Endothelial cell of umbilical vein (primary cell): ENCODE data around the gene ZNF625. TPM values are rescaled to one million over a fixed set of nuclear protein-coding genes. Genes with fewer than 3 reads are reported as not detected.

Experiments used
- BruUV-seq: library from RNA; stranded (reverse); fragments of 400-500 nt; replicated peaks from 2 replicates; lab custom pipeline; 2021; lab: Mats Ljungman, UMichigan
- CTCF ChIA-PET: fragments of 300-600, 350-600 bp; sonication (Branson Sonifier 250); formaldehyde crosslinking; loops from one replicate; lab custom pipeline; 2021; ENCODE audit warnings: antibody characterized with exemption, inconsistent platforms; lab: Charles Lee
- POLR2A ChIA-PET: fragments of 300-600, 350-600 bp; sonication (Branson Sonifier 250); formaldehyde crosslinking; loops from one replicate; lab custom pipeline; 2021; ENCODE audit warnings: antibody characterized with exemption, inconsistent platforms; lab: Charles Lee
- DNase-seq: peaks from one replicate; pipeline ENCODE4 v3.0.0-alpha.2; 2011; ENCODE audit warnings: low read depth, low spot score
- FAIRE-seq: peaks from 2 replicates; lab custom pipeline; 2011; peaks lifted over from hg19 to GRCh38; lab: Jason Lieb, UNC
- H2AFZ ChIP-seq: 2 replicates; pipeline ENCODE4 v1.6.0; 2012; ENCODE audit warnings: low read depth, low read length, control low read depth, inconsistent platforms
- H3K27ac ChIP-seq: 2 replicates; pipeline ENCODE4 v1.5.1; 2011; ENCODE audit warnings: low read depth, mild to moderate bottlenecking, control low read depth, low read length, moderate library complexity; ENCODE audit not compliant: insufficient read depth
- H3K27me3 ChIP-seq, 2 experiments: 2 replicates each; pipeline versions ENCODE4 v1.6.0 to v1.6.1; 2011; ENCODE audit warnings: low read length in 2 of 2, mixed read lengths in 1 of 2; ENCODE audit not compliant: control insufficient read depth in 2 of 2, insufficient read depth in 2 of 2
- H3K36me3 ChIP-seq, 2 experiments: 2 replicates in 1 of 2; 3 replicates in 1 of 2; pipeline ENCODE4 v1.5.1; 2011; ENCODE audit warnings: low read length in 2 of 2, mild to moderate bottlenecking in 1 of 2, moderate library complexity in 1 of 2; ENCODE audit not compliant: control insufficient read depth in 2 of 2, insufficient read depth in 2 of 2; ENCODE audit errors: extremely low read depth in 1 of 2
- H3K4me1 ChIP-seq: 3 replicates; pipeline ENCODE4 v1.5.1; 2011; ENCODE audit warnings: mild to moderate bottlenecking, low read length; ENCODE audit not compliant: control insufficient read depth, insufficient read depth; ENCODE audit errors: extremely low read depth
- H3K4me2 ChIP-seq: 2 replicates; pipeline ENCODE4 v1.6.1; 2011; ENCODE audit warnings: low read length, control low read depth, mixed read lengths; ENCODE audit not compliant: insufficient read depth
- H3K4me3 ChIP-seq, 3 experiments: fragments of 200-600 bp in 1 of 3; sonication (generic), shearing (Covaris generic) in 1 of 3; replicated peaks in 1 of 3; 2 replicates each; pipeline ENCODE4 v1.5.1; 2011 to 2016; ENCODE audit warnings: control low read depth in 3 of 3, low read length in 3 of 3, mild to moderate bottlenecking in 2 of 3, inconsistent platforms in 1 of 3, low read depth in 1 of 3, moderate library complexity in 1 of 3; ENCODE audit not compliant: insufficient read depth in 1 of 3
- H3K79me2 ChIP-seq: 2 replicates; pipeline ENCODE4 v1.6.0; 2012; ENCODE audit warnings: low read length, inconsistent platforms; ENCODE audit not compliant: control insufficient read depth, insufficient read depth
- H3K9ac ChIP-seq: replicated peaks from 2 replicates; pipeline ENCODE3; 2011; ENCODE audit warnings: low read length, control low read depth; ENCODE audit not compliant: insufficient read depth; ENCODE audit errors: extremely low read depth
- H3K9me1 ChIP-seq: replicated peaks from 3 replicates; pipeline ENCODE4 v1.6.0; 2011; ENCODE audit warnings: mild to moderate bottlenecking, low read length; ENCODE audit not compliant: control insufficient read depth, insufficient read depth; ENCODE audit errors: extremely low read depth
- H3K9me3 ChIP-seq: replicated peaks from 2 replicates; pipeline ENCODE4 v1.5.1; 2012; ENCODE audit warnings: low read length, inconsistent platforms; ENCODE audit not compliant: control insufficient read depth, insufficient read depth
- H4K20me1 ChIP-seq: replicated peaks from 2 replicates; pipeline ENCODE3; 2011; ENCODE audit warnings: mild to moderate bottlenecking, low read length; ENCODE audit not compliant: control insufficient read depth, insufficient read depth; ENCODE audit errors: extremely low read depth
- GATA2 ChIP-seq: IDR thresholded peaks from 2 replicates; pipeline ENCODE4 v1.7.0; 2011; ENCODE audit warnings: low read depth, mild to moderate bottlenecking, moderate library complexity, mixed read lengths, low read length; ENCODE audit not compliant: insufficient read length, insufficient read depth
- dilution Hi-C: fragments of 300-500 bp; cut with MboI; formaldehyde crosslinking; loops from one replicate; pipeline ENCODE4 v1.15.0; 2019; ENCODE audit warnings: low sequenced_read_pairs; ENCODE audit not compliant: extremely low pct_ligation_motif_present
- intact Hi-C: fragments of 100-400 bp; cut with micrococcal nuclease; formaldehyde crosslinking; loops from one replicate; pipeline ENCODE4 v1.10.0; 2022
- polyA plus RNA-seq, 4 experiments: library from polyadenylated mRNA; depleted of rRNA in 3 of 4; stranded (reverse) in 3 of 4; unstranded in 1 of 4; fragments of >200 nt; gene quantifications; 2 replicates each; pipeline versions ENCODE4 v1.2.1 to v1.2.3, GENCODE V29; 2011 to 2012; ENCODE audit warnings: missing spikeins in 1 of 4
- total RNA-seq: library from RNA; stranded (reverse); gene quantifications from 2 replicates; pipeline ENCODE4 v1.2.3, GENCODE V29; 2021
- TF ChIP-seq, protein P1 (sequence below), 2 donors: IDR thresholded peaks; 1 replicate in 1 of 2; 2 replicates in 1 of 2; pipeline ENCODE4 v1.5.1; 2011; ENCODE audit warnings: low read length in 2 of 2, mild to moderate bottlenecking in 2 of 2, moderate library complexity in 2 of 2, control low read depth in 1 of 2, inconsistent platforms in 1 of 2, low read depth in 1 of 2; ENCODE audit not compliant: insufficient read depth in 1 of 2; ENCODE audit errors: extremely low read depth in 1 of 2

Gene ZNF625
- total and polyA plus RNA-seq, 2 donors (not counting 3 experiments of a cell fraction or from before 2014, with no cell fraction given): 0.90 to 6.7 TPM

DNA sequence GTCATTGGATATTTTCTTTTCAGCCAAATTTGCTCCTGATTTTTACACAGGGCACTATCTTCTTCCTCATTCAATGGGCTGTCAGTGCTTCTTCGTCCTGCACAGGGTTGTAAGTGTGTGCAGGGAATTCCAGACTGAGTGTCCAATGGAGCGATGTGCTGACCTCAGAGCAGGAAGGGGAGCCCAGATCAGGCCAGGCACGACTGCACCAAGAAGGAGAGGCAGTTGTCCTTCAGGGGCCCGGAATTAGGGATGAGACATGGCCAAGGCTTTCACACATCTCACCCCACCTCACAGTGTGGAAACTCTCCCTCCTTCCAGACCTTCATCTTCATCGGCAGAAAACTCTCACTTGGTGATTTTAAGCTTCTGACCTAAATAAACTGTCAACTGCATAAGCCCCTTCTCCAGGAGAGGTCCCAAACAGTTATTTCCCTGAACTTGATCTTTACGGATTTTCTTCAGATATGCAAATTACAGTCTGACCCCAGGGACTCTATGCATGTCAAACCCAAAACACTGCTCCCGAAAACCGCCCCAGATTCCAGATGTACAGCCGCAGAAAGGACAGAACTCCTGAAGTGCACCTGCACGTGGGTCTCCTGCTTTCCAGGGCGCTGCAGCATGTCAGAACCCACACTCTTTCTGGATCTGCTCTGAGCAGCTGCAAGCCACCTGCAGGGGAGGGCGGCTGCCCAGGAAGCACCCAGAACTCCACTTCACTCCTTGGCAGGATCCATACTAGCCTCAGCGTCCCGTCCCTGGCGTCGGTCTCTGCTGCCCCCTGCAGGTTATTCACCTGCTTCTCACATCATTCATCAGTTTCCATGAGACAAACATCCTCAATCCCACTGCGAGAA is 15.8 kb downstream of the ZNF625 start:
- Histone ChIP-seq H3K4me1 (no peaks in the 10 kb centered on the region), H3K9me3 (peaks cover 8% of the 10 kb centered on the region), H3K79me2 (no peaks in the 10 kb centered on the region), H3K9ac (no peak overlapping the region), H3K9me1 (no peaks in the 10 kb centered on the region), H3K27me3 (no peaks in the 10 kb centered on the region), H4K20me1 (no peaks in the 10 kb centered on the region), H3K27ac (no peak overlapping the region), H3K4me2 (peak overlapping the region; percentile 2), H3K4me3 (peak overlapping the region in 1 of 3 experiments; percentile 68), H3K36me3 (peaks cover 7% of the 10 kb centered on the region in 2 experiments), H2AFZ (peak overlapping the region; percentile 1)
- CTCF ChIA-PET: interaction anchor here (0.6 to 2.5 kb wide), 13 partner anchors 13 to 345 kb away, joined by 3 to 28 read pairs (median 6); partner anchors contain the start of genes ZNF433, ZNF442, ZNF491 and ZNF625
- intact Hi-C loops (loop anchor here (1.0 to 5.0 kb wide), 8 partner anchors 48 to 342 kb away; partner anchors contain the start of genes ZNF440 and ZNF491), dilution Hi-C loops (no loop called here)
- no peak for TF ChIP-seq GATA2
- TF ChIP-seq, protein P1, sequence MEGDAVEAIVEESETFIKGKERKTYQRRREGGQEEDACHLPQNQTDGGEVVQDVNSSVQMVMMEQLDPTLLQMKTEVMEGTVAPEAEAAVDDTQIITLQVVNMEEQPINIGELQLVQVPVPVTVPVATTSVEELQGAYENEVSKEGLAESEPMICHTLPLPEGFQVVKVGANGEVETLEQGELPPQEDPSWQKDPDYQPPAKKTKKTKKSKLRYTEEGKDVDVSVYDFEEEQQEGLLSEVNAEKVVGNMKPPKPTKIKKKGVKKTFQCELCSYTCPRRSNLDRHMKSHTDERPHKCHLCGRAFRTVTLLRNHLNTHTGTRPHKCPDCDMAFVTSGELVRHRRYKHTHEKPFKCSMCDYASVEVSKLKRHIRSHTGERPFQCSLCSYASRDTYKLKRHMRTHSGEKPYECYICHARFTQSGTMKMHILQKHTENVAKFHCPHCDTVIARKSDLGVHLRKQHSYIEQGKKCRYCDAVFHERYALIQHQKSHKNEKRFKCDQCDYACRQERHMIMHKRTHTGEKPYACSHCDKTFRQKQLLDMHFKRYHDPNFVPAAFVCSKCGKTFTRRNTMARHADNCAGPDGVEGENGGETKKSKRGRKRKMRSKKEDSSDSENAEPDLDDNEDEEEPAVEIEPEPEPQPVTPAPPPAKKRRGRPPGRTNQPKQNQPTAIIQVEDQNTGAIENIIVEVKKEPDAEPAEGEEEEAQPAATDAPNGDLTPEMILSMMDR (IDR thresholded peaks at IDR 0.05; ENCODE audit: extremely low read depth in 1 of 2, insufficient read depth in 1 of 2, low read depth in 1 of 2, low read length in 2 of 2): peak; percentile 71 to 75
- DNase-seq (peak; percentile 73), FAIRE-seq (peak; percentile 42)
- no TSS peak for BruUV-seq
- POLR2A ChIA-PET: no interaction called here
